Activated CD8-positive, alpha-beta memory T cell treated with anti-CD3 and anti-CD28 coated beads, Interleukin-2, amount 50 U/mL, for 24 hours (primary cell): ENCODE results near the gene ANLN.
"Not testable (repeated sequence)": the region's sequence is repeated elsewhere in the genome, so short reads cannot be mapped to it uniquely, and the experiment has no call there.

ENCODE experiments used
- DNase-seq: peaks from one replicate; pipeline ENCODE4 v3.0.0-alpha.2; 2020; ENCODE audit errors: extremely low read depth

The ANLN gene

GRCh38 chr7:36378555-36378954 is 11.1 kb upstream of the ANLN start:
- not testable (repeated sequence) for DNase-seq

DNA sequence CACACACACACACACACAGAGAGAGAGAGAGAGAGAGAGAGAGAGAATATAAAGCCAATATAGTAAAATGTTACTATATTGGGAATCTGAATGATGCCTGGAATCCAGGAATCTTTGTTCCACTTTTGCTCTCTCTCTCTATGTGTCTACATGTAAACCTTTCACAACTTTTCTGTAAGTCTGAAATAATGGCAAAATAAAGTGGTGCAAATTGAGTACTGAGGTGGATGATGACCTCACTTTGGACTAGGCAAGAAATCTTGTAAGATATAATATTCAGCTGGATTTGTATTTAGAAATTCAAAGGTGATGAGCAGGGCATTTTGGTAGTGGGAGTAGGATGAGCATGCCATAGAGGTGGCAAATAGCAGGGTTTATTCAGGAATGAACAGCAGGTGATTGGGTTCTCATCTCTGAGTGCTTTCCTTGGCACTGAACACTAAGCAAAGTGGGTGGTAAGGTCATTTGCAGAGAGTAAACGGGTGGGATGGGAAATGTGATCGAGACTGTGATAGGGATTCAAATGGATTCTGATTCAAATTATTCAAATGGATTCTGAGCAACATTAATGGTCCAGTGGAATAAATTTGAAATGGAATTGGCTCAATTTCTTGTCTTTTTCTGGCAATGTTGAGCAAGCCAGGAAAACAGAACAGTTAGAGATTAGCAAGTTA is 9.7 kb upstream of the ANLN start:
- no peak for DNase-seq

DNA sequence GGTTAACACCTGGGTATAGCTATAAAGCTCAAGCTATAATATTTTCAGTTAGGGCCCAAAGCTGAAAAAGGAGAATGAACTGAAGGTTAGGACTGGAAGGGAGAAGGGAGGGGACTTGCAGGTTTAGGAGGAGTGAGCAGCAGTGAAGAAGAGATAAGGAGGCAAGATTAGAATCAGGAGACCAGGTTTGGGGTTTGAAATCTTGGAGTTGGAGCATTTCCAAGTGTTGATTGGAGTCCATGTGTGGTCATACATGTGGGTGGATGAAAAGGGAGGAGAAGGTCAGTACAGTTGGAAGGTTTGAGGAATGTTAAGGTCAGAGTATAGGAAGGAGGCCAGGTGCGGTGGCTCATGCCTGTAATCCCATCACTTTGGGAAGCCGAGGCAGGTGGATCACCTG is 8.6 kb upstream of the ANLN start:
- no peak for DNase-seq

DNA sequence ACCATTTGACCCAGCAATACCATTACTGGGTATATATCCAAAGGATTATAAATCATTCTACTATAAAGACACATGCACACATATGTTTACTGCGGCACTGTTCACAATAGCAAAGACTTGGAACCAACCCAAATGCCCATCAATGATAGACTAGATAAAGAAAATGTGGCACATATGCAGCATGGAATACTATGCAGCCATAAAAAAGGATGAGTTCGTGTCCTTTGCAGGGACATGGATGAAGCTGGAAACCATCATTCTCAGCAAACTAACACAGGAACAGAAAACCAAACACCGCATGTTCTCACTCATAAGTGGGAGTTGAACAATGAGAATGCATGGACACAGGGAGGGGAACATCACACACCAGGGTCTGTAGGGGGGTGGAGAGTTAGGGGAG is 6.4 kb upstream of the ANLN start:
- not testable (repeated sequence) for DNase-seq

- DNase-seq, result not testable (repeated sequence)
These were observed 4.0 kb upstream of the ANLN start for GRCh38 chr7:36385646-36386045.

GRCh38 chr7:36387435-36388231 is 2.0 kb upstream of the ANLN start:
- no peak for DNase-seq

GRCh38 chr7:36388423-36388822 is 1.2 kb upstream of the ANLN start:
- DNase-seq, result no peak

DNA sequence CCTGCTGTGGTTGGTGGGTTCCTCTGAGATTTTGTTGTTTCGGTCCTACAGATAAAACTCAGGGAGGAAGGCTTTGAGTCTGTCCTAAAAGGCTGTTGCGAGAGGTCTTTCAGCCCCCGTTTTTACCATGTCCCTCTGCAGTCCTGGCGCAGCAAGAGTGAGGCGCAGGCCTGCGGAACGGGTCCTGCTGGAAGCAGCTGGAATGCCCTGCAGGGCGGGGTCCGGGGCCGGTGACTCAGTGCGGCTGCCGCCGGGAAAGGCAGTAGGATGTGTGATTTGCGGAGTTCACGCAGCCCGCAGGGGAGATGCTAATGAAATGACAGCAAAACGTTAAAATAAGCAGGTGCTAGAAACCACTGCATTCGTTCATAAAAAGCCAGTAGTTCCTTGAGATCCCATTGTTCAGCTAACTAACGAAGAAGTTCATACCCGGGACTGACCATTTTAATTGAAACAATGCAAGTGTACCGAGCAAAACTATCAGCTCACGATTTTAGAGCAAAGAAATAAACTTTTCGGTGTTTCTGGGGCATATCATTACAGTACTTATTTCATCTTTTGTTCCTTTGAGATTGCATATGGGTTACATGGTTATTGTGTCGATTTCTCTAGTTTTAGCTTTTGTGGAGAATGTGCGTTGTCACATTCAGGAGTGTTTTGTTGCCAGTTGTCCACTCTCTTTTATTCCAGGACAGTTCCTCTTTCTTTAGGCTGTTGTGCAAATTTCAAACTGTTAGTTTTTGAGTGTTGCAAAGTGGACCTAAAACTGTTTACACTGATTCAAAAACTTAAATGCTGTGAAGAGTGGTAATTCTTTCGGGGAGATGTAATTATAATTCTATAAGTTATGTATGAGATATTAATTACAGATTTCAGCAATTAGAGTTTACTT is 783 bp downstream of the ANLN start:
- DNase-seq, result no peak

- no peak for DNase-seq
These were observed 2.0 kb downstream of the ANLN start for GRCh38 chr7:36391436-36392198.

GRCh38 chr7:36393826-36394225 is 4.2 kb downstream of the ANLN start:
- no peak for DNase-seq

GRCh38 chr7:36395171-36395894 is 5.7 kb downstream of the ANLN start:
- no peak for DNase-seq

- no peak for DNase-seq
These were observed 6.5 kb downstream of the ANLN start for GRCh38 chr7:36396150-36396549.

- no peak for DNase-seq
These were observed 10.4 kb downstream of the ANLN start for GRCh38 chr7:36400036-36400435.

DNA sequence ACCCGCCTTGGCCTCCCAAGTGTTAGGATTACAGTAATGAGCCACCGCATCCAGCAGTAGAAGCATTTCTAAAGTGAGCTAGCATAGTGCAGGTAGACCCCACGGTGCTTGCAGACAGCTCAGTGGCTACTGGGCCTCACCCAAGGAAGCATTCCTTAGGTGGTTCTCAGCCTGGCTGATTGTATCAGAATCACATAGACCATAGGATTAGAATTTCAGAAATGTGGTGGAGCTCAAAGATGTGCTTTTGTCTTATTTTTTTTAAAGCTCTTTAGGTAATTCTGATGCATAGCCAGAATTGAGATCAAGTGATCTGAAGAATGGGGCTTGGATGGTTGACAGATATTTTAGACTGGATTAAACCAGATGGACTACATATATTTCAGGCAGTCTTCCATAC is 10.9 kb downstream of the ANLN start:
- DNase-seq, result no peak

- no peak for DNase-seq
These were observed 13.8 kb downstream of the ANLN start for GRCh38 chr7:36403452-36403851.

DNA sequence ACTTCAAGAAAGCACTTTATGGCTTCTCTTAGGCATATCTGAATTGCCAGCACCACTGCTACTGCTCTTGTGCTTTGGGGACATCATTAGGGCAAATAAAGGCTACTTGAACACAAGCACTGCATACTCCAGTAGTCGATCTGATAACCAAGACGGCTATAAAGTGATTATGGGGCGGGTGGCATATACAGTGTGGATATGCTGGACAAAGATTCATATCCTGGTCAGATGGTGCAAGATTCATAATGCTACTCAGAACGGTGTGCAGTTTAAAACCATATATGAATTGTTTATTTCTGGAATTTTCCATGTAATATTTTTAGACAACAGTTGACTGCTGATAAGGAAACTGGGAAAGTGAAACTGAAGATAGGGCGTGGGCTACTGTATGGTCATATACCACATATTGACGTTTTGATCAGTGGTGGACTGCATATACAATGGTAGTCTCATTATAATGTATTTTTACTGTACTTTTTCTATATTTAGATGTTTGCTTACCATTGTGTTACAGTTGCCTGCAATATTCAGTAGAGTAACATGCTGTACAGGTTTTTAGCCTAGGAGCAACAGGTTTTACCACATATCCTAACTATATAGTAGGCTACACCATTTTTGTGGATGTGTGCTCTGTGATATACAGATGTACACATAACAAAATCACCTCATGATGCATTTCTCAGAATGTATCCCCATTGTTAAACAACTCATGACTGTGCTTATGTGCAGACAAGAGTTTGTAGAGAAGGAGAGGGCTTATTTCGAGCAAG is 15.2 kb downstream of the ANLN start:
- no peak for DNase-seq

GRCh38 chr7:36405409-36405803 is 15.7 kb downstream of the ANLN start:
- DNase-seq, result no peak

GRCh38 chr7:36406156-36406555 is 16.5 kb downstream of the ANLN start:
- no peak for DNase-seq

DNA sequence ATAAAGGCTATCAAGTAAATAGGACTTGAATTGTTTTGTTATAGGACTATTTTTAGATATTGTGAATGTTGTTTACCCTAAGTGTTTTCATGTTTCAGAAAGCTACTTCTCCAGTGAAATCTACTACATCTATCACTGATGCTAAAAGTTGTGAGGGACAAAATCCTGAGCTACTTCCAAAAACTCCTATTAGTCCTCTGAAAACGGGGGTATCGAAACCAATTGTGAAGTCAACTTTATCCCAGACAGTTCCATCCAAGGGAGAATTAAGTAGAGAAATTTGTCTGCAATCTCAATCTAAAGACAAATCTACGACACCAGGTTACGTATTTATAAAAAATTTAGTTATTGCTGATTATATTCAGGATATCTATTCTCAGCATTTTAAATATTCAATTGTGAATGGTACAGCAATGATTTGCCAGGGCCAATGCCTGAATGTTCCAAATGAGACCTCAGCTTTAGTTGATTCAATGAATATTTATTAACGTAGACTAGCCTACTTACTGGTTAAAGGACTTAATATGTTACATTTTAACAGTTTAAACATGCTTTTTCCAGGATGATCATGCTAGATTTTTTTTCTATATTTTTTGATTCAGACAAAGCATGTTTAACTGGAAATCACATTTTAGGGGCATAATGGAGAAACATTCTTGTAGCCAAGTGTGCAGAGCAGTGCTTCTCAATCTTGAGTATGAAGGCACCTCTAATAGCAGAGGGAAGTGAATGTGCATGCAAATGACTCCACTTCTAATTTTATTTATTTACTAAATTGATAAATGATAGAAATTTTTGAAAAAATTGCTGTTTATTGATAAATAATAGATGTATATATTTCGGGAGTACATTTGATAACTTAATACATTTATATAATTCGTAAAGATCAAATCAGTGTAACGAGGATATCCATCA is 18.2 kb downstream of the ANLN start:
- no peak for DNase-seq
